GM23338 (cell line): ENCODE results near the gene CSPG4.

ENCODE experiments used
- POLR2AphosphoS5 ChIP-seq: IDR thresholded peaks from 2 replicates; pipeline ENCODE4 v1.6.1; 2016; ENCODE audit warnings: antibody characterized with exemption, low read depth
- TF ChIP-seq, protein P1 (sequence below), 2 experiments: fragments of 200-600 bp in 1 of 2; sonication (generic) in 1 of 2; conservative IDR thresholded peaks; 2 replicates each; pipeline versions ENCODE4 v1.5.1 to v1.6.1; 2016 to 2017; ENCODE audit warnings: antibody characterized with exemption in 2 of 2, low read depth in 2 of 2, mild to moderate bottlenecking in 2 of 2, moderate library complexity in 1 of 2

DNA sequence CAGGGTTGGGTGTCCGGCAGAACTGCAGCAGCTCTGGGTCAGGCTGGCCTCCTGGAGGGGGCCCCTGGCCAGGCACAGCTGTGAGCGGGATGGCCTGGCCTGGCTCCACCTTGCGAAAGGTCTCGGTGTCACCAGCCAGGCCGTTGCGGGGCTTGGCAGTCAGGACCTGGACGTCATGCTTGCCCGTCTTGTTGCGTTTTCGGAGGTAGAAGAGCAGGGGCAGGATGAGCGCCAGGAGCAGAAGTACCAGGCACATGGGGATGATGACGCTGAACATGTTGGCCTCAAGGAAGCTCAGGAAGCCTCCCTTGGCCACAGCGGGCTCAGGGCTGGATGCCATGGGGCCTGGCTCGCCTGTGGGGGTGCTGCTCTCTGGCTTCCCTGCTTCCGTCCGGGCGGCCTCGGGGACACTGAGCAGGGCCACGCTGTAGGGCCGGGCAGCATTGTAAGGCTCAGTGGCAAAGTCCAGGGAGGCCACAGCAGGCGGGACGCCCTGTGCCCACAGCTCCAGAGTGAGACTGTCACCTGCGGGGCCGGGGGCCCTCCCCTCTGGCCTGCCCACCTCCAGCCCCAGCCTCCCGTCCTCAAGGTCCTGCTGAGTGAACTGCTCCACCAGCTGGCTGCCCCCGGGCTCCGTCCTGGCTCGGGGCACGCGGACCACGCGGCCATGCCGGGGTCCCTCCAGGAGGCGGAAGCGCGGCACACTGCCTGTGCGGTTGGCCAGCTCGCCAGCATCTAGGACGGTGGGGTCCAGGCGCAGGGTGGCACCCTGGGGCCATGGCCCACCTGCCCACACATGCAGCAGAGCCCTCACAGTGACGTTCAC, 36.9 kb downstream of the CSPG4 start:
- TF ChIP-seq, protein P1, sequence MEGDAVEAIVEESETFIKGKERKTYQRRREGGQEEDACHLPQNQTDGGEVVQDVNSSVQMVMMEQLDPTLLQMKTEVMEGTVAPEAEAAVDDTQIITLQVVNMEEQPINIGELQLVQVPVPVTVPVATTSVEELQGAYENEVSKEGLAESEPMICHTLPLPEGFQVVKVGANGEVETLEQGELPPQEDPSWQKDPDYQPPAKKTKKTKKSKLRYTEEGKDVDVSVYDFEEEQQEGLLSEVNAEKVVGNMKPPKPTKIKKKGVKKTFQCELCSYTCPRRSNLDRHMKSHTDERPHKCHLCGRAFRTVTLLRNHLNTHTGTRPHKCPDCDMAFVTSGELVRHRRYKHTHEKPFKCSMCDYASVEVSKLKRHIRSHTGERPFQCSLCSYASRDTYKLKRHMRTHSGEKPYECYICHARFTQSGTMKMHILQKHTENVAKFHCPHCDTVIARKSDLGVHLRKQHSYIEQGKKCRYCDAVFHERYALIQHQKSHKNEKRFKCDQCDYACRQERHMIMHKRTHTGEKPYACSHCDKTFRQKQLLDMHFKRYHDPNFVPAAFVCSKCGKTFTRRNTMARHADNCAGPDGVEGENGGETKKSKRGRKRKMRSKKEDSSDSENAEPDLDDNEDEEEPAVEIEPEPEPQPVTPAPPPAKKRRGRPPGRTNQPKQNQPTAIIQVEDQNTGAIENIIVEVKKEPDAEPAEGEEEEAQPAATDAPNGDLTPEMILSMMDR (conservative IDR thresholded peaks at IDR 0.05; ENCODE audit: low read depth in 2 of 2) = no peak; a peak in 1 of 4 replicates
- no peak for TF ChIP-seq POLR2AphosphoS5
